ENCODE results near the gene RD3L. TPM values are rescaled to one million over a fixed set of nuclear protein-coding genes. Genes with fewer than 3 reads are reported as not detected.

RD3L gene
- total RNA-seq, 1 donor from 2014 or later = not detected

GRCh38 chr14:103899316-103899715 lies 43.0 kb downstream of the RD3L start:
- H3K27ac ChIP-seq = no peak overlapping the region
- H3K4me3 ChIP-seq = no peak overlapping the region
- H3K4me1 ChIP-seq = no peaks in the 10 kb centered on the region
- H3K9me3 ChIP-seq = no peaks in the 10 kb centered on the region
- no peaks in the 10 kb centered on the region for H3K27me3 ChIP-seq
- intact Hi-C loops (cut with DNase I) = no loop called here
- no peaks in the 10 kb centered on the region for H3K36me3 ChIP-seq
- no peak for TF ChIP-seq CTCF (IDR thresholded peaks at IDR 0.05)
- DNase-seq (ENCODE audit: low spot score in 2 of 2) = no peak

GRCh38 chr14:103898711-103899110 lies 43.6 kb downstream of the RD3L start:
- TF ChIP-seq CTCF (IDR thresholded peaks at IDR 0.05) = no peak
- Histone ChIP-seq H3K9me3 (no peaks in the 10 kb centered on the region), H3K27ac (no peak overlapping the region), H3K4me3 (no peak overlapping the region), H3K27me3 (no peaks in the 10 kb centered on the region), H3K36me3 (no peaks in the 10 kb centered on the region), H3K4me1 (no peaks in the 10 kb centered on the region)
- intact Hi-C loops (cut with DNase I) = no loop called here
- no peak for DNase-seq (ENCODE audit: low spot score in 2 of 2)

- H3K36me3 ChIP-seq = no peaks in the 10 kb centered on the region
- DNase-seq (ENCODE audit: low spot score in 2 of 2) = no peak
- no peaks in the 10 kb centered on the region for H3K27me3 ChIP-seq
- intact Hi-C loops (cut with DNase I) = no loop called here
- H3K4me3 ChIP-seq = no peak overlapping the region
- no peaks in the 10 kb centered on the region for H3K4me1 ChIP-seq
- TF ChIP-seq CTCF (IDR thresholded peaks at IDR 0.05) = no peak
- no peaks in the 10 kb centered on the region for H3K9me3 ChIP-seq
- no peak overlapping the region for H3K27ac ChIP-seq
These were observed 44.1 kb downstream of the RD3L start for GRCh38 chr14:103898204-103898603.

GRCh38 chr14:103897075-103897947 lies 45.0 kb downstream of the RD3L start:
- DNase-seq (ENCODE audit: low spot score in 2 of 2) = no peak
- intact Hi-C loops (cut with DNase I) = no loop called here
- no peaks in the 10 kb centered on the region for H3K36me3 ChIP-seq
- no peak for TF ChIP-seq CTCF (IDR thresholded peaks at IDR 0.05)
- no peak overlapping the region for H3K4me3 ChIP-seq
- H3K27me3 ChIP-seq = no peaks in the 10 kb centered on the region
- no peaks in the 10 kb centered on the region for H3K4me1 ChIP-seq
- H3K9me3 ChIP-seq = no peaks in the 10 kb centered on the region
- H3K27ac ChIP-seq = no peak overlapping the region

GRCh38 chr14:103896578-103896977 lies 45.8 kb downstream of the RD3L start:
- H3K27ac ChIP-seq = no peak overlapping the region
- intact Hi-C loops (cut with DNase I) = no loop called here
- DNase-seq (ENCODE audit: low spot score in 2 of 2) = no peak
- H3K4me3 ChIP-seq = no peak overlapping the region
- H3K9me3 ChIP-seq = no peaks in the 10 kb centered on the region
- no peaks in the 10 kb centered on the region for H3K4me1 ChIP-seq
- no peaks in the 10 kb centered on the region for H3K27me3 ChIP-seq
- TF ChIP-seq CTCF (IDR thresholded peaks at IDR 0.05) = no peak
- no peaks in the 10 kb centered on the region for H3K36me3 ChIP-seq
